ENCODE results near the gene DGCR2. TPM values are rescaled to one million over a fixed set of nuclear protein-coding genes. Genes with fewer than 3 reads are reported as not detected.
"Not testable (repeated sequence)": the region's sequence is repeated elsewhere in the genome, so short reads cannot be mapped to it uniquely, and the experiment has no call there.

DGCR2 gene
- total and polyA plus RNA-seq, 2 experiments from 2014 or later: 65.8 to 82.1 TPM

DNA sequence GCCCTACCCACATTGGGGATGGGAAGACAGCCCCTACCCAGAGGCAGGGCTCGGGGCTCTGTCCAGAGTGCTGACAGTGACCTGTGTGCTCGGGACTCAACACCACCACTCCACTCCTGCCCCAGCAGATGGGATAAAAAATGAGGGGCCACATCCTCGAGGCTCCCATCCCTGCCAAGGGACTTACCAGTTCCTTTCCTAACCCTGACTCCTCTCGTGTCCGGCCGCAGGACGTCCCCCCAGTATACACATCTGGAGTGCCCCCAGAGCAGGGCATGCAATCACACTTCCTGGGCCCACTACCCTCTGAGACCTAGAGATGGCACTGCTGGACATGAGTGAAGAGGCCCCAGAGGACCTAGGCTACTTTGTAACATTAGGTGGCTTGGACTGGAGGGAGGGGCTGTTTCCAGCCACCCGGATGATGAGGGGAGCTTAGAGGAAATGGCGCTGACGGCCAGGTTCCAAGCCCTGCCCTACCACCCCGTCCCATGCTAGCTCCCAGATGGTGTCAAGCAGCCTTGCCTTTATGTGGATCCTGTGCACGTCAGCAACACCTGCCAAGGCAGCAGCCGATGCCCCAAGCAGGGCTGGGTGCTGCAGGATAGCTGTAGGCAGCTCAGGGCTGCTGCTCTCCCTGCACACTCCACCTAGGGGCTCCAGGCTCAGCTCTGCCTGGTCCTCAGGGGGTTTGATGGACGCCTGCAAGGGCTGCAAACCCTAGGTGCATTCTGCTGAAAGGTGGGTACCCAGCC, 86.6 kb downstream of the DGCR2 start:
- peaks cover 4% of the 10 kb centered on the region for H3K36me3 ChIP-seq
- peak; percentile 12 to 63 for DNase-seq (ENCODE audit: low read depth in 1 of 2, low spot score in 1 of 2)
- TF ChIP-seq, protein P1, sequence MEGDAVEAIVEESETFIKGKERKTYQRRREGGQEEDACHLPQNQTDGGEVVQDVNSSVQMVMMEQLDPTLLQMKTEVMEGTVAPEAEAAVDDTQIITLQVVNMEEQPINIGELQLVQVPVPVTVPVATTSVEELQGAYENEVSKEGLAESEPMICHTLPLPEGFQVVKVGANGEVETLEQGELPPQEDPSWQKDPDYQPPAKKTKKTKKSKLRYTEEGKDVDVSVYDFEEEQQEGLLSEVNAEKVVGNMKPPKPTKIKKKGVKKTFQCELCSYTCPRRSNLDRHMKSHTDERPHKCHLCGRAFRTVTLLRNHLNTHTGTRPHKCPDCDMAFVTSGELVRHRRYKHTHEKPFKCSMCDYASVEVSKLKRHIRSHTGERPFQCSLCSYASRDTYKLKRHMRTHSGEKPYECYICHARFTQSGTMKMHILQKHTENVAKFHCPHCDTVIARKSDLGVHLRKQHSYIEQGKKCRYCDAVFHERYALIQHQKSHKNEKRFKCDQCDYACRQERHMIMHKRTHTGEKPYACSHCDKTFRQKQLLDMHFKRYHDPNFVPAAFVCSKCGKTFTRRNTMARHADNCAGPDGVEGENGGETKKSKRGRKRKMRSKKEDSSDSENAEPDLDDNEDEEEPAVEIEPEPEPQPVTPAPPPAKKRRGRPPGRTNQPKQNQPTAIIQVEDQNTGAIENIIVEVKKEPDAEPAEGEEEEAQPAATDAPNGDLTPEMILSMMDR (IDR thresholded peaks at IDR 0.05; ENCODE audit: low read depth, low read length): no peak
- H3K9me3 ChIP-seq (ENCODE audit: low read depth): no peaks in the 10 kb centered on the region
- no peak overlapping the region for H3K27ac ChIP-seq
- no peak overlapping the region for H3K4me3 ChIP-seq
- peaks cover 9% of the 10 kb centered on the region for H3K27me3 ChIP-seq
- no peaks in the 10 kb centered on the region for H3K4me1 ChIP-seq (ENCODE audit: low read depth)

DNA sequence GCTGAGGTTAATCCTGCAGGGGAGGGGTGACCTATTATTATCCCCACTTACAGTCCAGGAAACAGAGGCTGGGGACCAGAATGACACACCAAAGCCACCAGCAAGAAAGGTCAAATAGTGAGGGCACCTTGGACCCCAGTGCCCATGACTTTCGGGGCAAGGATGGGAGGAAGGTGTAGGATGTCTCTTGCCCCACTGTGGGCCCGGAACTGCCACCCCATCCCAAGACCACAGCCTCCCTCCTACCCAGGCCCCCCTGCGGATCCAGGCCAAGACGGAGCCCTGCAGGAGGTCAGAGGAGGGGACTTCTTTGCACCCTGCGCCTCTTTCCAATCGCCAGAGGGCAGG, 87.1 kb downstream of the DGCR2 start:
- not testable (repeated sequence) for H3K4me3 ChIP-seq; H3K36me3 ChIP-seq; DNase-seq (ENCODE audit: low read depth in 1 of 2, low spot score in 1 of 2); H3K4me1 ChIP-seq (ENCODE audit: low read depth); H3K27ac ChIP-seq; H3K9me3 ChIP-seq (ENCODE audit: low read depth)
- peaks cover 14% of the 10 kb centered on the region for H3K27me3 ChIP-seq

GRCh38 chr22:19034724-19035120, 87.5 kb downstream of the DGCR2 start:
- not testable (repeated sequence) for H3K4me1 ChIP-seq (ENCODE audit: low read depth); DNase-seq (ENCODE audit: low read depth in 1 of 2, low spot score in 1 of 2); H3K9me3 ChIP-seq (ENCODE audit: low read depth); H3K4me3 ChIP-seq; H3K36me3 ChIP-seq; H3K27ac ChIP-seq
- peaks cover 18% of the 10 kb centered on the region for H3K27me3 ChIP-seq

DNA sequence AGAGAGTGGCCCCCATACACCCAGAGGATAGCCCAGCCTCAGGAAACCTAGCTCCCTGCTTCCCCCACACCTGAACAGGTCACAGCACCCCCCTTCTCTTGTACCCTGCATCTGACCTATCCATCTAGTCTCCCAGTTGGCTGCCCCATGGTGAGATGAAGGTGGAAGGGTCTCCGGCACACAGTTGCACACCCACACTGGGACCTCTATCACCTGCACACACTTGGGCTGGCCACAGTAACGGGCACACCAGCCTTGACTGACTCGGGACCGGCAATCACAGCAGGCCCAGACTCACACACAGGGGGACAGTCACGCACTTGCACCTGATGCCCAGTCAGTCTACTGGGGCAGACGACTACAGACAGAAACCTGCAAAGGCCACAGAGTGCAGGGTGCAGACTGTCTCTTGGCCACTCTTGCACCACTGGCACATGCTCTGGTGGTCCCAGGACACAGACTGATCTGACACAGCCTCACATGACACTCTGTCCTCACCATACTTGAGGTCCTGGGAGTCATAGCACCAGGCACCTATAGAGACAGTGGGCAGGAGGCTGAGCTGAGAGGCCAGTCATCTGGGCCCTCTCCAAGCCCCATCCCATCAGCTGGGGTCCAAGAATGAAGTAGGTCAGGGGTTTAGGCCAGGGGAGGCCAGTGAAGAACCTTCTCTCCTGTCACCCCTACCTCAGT, 88.0 kb downstream of the DGCR2 start:
- peaks cover 24% of the 10 kb centered on the region for H3K27me3 ChIP-seq
- H3K9me3 ChIP-seq (ENCODE audit: low read depth); DNase-seq (ENCODE audit: low read depth in 1 of 2, low spot score in 1 of 2); H3K27ac ChIP-seq; H3K4me1 ChIP-seq (ENCODE audit: low read depth); H3K36me3 ChIP-seq; H3K4me3 ChIP-seq: not testable (repeated sequence)

GRCh38 chr22:19033568-19033905, 88.7 kb downstream of the DGCR2 start:
- H3K9me3 ChIP-seq (ENCODE audit: low read depth); H3K4me3 ChIP-seq; H3K4me1 ChIP-seq (ENCODE audit: low read depth); DNase-seq (ENCODE audit: low read depth in 1 of 2, low spot score in 1 of 2); H3K27ac ChIP-seq; H3K36me3 ChIP-seq: not testable (repeated sequence)
- H3K27me3 ChIP-seq: peaks cover 30% of the 10 kb centered on the region

GRCh38 chr22:19032898-19033567, 89.2 kb downstream of the DGCR2 start:
- not testable (repeated sequence) for H3K9me3 ChIP-seq (ENCODE audit: low read depth); H3K36me3 ChIP-seq; DNase-seq (ENCODE audit: low read depth in 1 of 2, low spot score in 1 of 2); H3K27ac ChIP-seq; H3K4me3 ChIP-seq; H3K4me1 ChIP-seq (ENCODE audit: low read depth)
- peaks cover 33% of the 10 kb centered on the region for H3K27me3 ChIP-seq

- not testable (repeated sequence) for DNase-seq (ENCODE audit: low read depth in 1 of 2, low spot score in 1 of 2); H3K36me3 ChIP-seq; H3K9me3 ChIP-seq (ENCODE audit: low read depth)
Observed at GRCh38 chr22:19032156-19032785, 89.9 kb downstream of the DGCR2 start.

DNA sequence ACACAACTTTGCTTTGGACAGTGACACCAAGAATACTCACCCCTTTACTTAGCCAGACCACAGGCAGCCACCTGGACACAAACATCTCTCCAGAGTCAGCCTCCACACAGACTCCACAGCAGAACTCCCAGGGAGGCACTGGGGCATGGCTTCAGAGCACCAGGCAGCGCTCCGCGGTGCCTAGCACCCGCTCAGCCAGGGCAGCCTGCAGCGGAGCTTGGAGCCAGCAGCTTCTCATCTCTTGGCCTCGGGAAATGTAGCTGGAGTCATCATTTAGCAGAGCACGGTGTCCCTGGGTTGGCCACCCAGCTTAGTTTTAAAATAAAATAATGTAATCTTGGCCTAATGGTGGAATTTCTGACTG, 91.3 kb downstream of the DGCR2 start:
- not testable (repeated sequence) for H3K4me3 ChIP-seq; H3K9me3 ChIP-seq (ENCODE audit: low read depth); DNase-seq (ENCODE audit: low read depth in 1 of 2, low spot score in 1 of 2); H3K27ac ChIP-seq; H3K36me3 ChIP-seq; H3K4me1 ChIP-seq (ENCODE audit: low read depth)
- peaks cover 43% of the 10 kb centered on the region for H3K27me3 ChIP-seq

More at GRCh38 chr22:19032156-19032785, 89.9 kb downstream of the DGCR2 start:
- peaks cover 39% of the 10 kb centered on the region for H3K27me3 ChIP-seq
- not testable (repeated sequence) for H3K4me3 ChIP-seq; H3K27ac ChIP-seq; H3K4me1 ChIP-seq (ENCODE audit: low read depth)

DNA sequence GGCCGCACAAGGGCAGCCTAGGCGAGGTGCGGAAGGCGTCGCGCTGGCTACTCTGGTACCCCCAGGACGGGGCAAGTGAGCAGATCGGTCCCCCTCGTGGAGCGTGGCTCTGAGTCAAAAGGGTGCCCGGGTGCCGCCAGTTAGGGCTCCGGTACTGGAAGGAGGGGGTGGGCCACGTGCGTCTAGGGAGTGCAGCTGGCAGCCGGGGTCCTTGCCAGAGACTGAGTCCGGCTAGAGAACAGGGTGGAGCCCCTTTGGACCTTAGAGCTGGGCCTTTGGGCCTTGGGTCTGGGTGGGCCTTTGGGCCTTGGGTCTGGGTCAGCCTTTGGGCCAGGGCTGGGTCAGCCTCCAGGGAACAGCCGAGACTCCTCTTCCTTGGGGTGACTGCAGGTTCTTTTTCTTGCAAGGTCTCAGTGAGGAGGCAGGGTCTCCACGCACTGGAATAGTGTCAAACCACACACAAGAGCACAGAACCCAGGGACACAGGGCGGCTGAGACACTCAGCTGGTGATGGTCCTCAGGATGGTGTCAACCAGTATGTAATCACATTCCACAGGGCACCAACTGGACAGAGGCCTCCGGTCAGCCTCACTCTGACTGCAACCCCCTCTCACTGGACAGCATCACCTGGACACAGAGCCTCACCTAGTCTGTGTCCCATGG, 91.9 kb downstream of the DGCR2 start:
- not testable (repeated sequence) for H3K4me1 ChIP-seq (ENCODE audit: low read depth); H3K36me3 ChIP-seq; H3K4me3 ChIP-seq; H3K27ac ChIP-seq; DNase-seq (ENCODE audit: low read depth in 1 of 2, low spot score in 1 of 2); H3K9me3 ChIP-seq (ENCODE audit: low read depth)
- H3K27me3 ChIP-seq: peaks cover 43% of the 10 kb centered on the region

- H3K27me3 ChIP-seq: peaks cover 43% of the 10 kb centered on the region
- peak in 1 of 2 donors; percentile 24 for DNase-seq (ENCODE audit: low read depth in 1 of 2, low spot score in 1 of 2)
- H3K4me3 ChIP-seq; H3K27ac ChIP-seq; H3K36me3 ChIP-seq; H3K9me3 ChIP-seq (ENCODE audit: low read depth); H3K4me1 ChIP-seq (ENCODE audit: low read depth): not testable (repeated sequence)
Observed at GRCh38 chr22:19029113-19030103, 92.8 kb downstream of the DGCR2 start.

DNA sequence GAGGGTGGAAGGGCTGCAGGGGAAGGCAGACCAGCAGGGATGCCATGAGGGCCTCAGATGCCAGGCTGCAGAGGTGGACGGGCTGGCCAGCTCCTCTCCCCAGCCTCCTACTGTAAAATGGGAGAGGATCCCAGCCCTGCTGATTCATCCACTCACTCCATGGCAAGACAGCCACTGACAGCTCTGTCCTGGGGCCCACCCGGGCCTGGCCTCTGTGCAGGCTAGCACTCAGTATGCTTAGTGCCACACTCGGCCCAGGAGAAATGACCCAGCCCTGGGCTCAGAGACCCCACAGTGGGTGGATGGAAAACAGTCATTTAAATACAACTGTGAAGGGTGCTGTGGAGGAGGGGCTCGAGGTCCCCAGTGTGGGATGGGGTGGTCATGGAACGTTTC, 94.2 kb downstream of the DGCR2 start:
- H3K4me3 ChIP-seq; H3K4me1 ChIP-seq (ENCODE audit: low read depth); H3K9me3 ChIP-seq (ENCODE audit: low read depth); H3K36me3 ChIP-seq; H3K27ac ChIP-seq; DNase-seq (ENCODE audit: low read depth in 1 of 2, low spot score in 1 of 2): not testable (repeated sequence)
- H3K27me3 ChIP-seq: peaks cover 43% of the 10 kb centered on the region

Measured in cardiac muscle cell (in vitro differentiated cells and primary cell).